Hepatocyte (in vitro differentiated cells): ENCODE measurements around the gene TMEM131L.

ENCODE experiments used
- EZH2 ChIP-seq: fragments of 200-600 bp; sonication (generic); IDR thresholded peaks from 2 replicates; pipeline ENCODE4 v1.6.1; 2016; ENCODE audit warnings: antibody characterized with exemption, mild to moderate bottlenecking, borderline replicate concordance
- TF ChIP-seq, protein P1 (sequence below): fragments of 200-600 bp; sonication (generic); IDR thresholded peaks from 2 replicates; pipeline ENCODE4 v1.5.1; 2016; ENCODE audit warnings: antibody characterized with exemption, mild to moderate bottlenecking; ENCODE audit not compliant: poor library complexity

- TF ChIP-seq, protein P1, sequence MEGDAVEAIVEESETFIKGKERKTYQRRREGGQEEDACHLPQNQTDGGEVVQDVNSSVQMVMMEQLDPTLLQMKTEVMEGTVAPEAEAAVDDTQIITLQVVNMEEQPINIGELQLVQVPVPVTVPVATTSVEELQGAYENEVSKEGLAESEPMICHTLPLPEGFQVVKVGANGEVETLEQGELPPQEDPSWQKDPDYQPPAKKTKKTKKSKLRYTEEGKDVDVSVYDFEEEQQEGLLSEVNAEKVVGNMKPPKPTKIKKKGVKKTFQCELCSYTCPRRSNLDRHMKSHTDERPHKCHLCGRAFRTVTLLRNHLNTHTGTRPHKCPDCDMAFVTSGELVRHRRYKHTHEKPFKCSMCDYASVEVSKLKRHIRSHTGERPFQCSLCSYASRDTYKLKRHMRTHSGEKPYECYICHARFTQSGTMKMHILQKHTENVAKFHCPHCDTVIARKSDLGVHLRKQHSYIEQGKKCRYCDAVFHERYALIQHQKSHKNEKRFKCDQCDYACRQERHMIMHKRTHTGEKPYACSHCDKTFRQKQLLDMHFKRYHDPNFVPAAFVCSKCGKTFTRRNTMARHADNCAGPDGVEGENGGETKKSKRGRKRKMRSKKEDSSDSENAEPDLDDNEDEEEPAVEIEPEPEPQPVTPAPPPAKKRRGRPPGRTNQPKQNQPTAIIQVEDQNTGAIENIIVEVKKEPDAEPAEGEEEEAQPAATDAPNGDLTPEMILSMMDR: no peak
- TF ChIP-seq EZH2: no peak
These were observed 27.0 kb upstream of the TMEM131L start for GRCh38 chr4:153438916-153439756.
